Activated naive CD4-positive, alpha-beta T cell treated with Interleukin-2 at 50 U/mL for 16 hours (primary cell): Measurements from ENCODE around the gene ITM2C.
A peak's percentile ranks its signal among the peaks of the same experiment; 100 is the strongest.

Experiments used
- DNase-seq: peaks from one replicate; pipeline ENCODE4 v3.0.0-alpha.2; 2020

ITM2C gene

GRCh38 chr2:230873661-230874401 is 9.1 kb downstream of the ITM2C start:
- peak; percentile 24 for DNase-seq

- no peak for DNase-seq
These were observed 9.7 kb downstream of the ITM2C start for GRCh38 chr2:230874456-230874855.

- DNase-seq: no peak
These were observed 10.1 kb downstream of the ITM2C start for GRCh38 chr2:230874876-230875275.

GRCh38 chr2:230875347-230876315 is 10.9 kb downstream of the ITM2C start:
- DNase-seq: no peak

GRCh38 chr2:230877116-230877758 is 12.5 kb downstream of the ITM2C start:
- no peak for DNase-seq

- no peak for DNase-seq
These were observed 13.2 kb downstream of the ITM2C start for GRCh38 chr2:230877759-230878598.

- DNase-seq: no peak
These were observed 14.0 kb downstream of the ITM2C start for GRCh38 chr2:230878599-230879188.

GRCh38 chr2:230879271-230879882 is 14.6 kb downstream of the ITM2C start:
- DNase-seq: no peak

- DNase-seq: no peak
These were observed 15.1 kb downstream of the ITM2C start for GRCh38 chr2:230879891-230880290.

- no peak for DNase-seq
These were observed 17.1 kb downstream of the ITM2C start for GRCh38 chr2:230881840-230882239.

GRCh38 chr2:230885463-230886130 is 20.9 kb downstream of the ITM2C start:
- no peak for DNase-seq

GRCh38 chr2:230886206-230886605 is 21.5 kb downstream of the ITM2C start:
- no peak for DNase-seq

GRCh38 chr2:230886671-230887071 is 21.9 kb downstream of the ITM2C start:
- no peak for DNase-seq

- no peak for DNase-seq
These were observed 22.6 kb downstream of the ITM2C start for GRCh38 chr2:230887342-230887741.

GRCh38 chr2:230888824-230889400 is 24.2 kb downstream of the ITM2C start:
- no peak for DNase-seq

GRCh38 chr2:230889911-230890601 is 25.3 kb downstream of the ITM2C start:
- no peak for DNase-seq

- DNase-seq: no peak
These were observed 25.9 kb downstream of the ITM2C start for GRCh38 chr2:230890646-230891045.

GRCh38 chr2:230891064-230891463 is 26.3 kb downstream of the ITM2C start:
- DNase-seq: no peak

- no peak for DNase-seq
These were observed 26.8 kb downstream of the ITM2C start for GRCh38 chr2:230891509-230891908.

GRCh38 chr2:230893338-230893737 is 28.6 kb downstream of the ITM2C start:
- DNase-seq: no peak
